Astrocyte (in vitro differentiated cells and primary cell): ENCODE measurements around the gene GLCCI1.

Experiments
- CTCF ChIP-seq: IDR thresholded peaks from 2 replicates; pipeline ENCODE4 v1.5.1; 2011; ENCODE audit warnings: low read depth, mild to moderate bottlenecking, inconsistent platforms, low read length, moderate library complexity; ENCODE audit not compliant: insufficient read depth
- EZH2 ChIP-seq: IDR thresholded peaks from 2 replicates; pipeline ENCODE4 v1.6.1; 2012; ENCODE audit warnings: mild to moderate bottlenecking, low read length, inconsistent platforms; ENCODE audit not compliant: insufficient read depth

DNA sequence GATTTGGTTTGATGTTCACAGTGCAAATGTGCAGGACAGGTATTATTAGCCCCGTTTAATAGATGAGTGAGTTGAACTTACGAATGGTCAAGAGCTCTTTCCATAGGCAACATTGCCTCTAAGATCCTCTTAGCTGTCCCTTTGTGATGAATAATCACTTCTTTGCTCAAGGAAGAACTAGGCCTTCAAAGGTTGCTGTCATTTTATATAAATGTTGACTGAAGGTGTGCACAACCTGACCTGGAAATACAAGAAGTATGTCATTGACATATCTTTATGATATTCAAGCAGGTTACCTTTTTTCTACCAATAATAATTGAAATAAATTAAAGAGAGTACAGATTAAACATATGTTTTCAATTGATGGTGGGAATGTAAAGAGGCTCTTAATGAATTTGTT, 48.5 kb upstream of the GLCCI1 start:
- no peak for TF ChIP-seq CTCF
- no peak for TF ChIP-seq EZH2
